C4-2B (cell line): ENCODE results near the gene ESR2.

ENCODE experiments used
- ZFX ChIP-seq: fragments of 450-650 bp; IDR thresholded peaks from 2 replicates; pipeline ENCODE4 v1.6.1; 2017
- TF ChIP-seq, protein P1 (sequence below): fragments of 450-650 bp; conservative IDR thresholded peaks from 2 replicates; pipeline ENCODE4 v1.5.1; 2017; ENCODE audit warnings: mild to moderate bottlenecking

GRCh38 chr14:64292197-64292596 lies 2.0 kb downstream of the ESR2 start:
- TF ChIP-seq, protein P1, sequence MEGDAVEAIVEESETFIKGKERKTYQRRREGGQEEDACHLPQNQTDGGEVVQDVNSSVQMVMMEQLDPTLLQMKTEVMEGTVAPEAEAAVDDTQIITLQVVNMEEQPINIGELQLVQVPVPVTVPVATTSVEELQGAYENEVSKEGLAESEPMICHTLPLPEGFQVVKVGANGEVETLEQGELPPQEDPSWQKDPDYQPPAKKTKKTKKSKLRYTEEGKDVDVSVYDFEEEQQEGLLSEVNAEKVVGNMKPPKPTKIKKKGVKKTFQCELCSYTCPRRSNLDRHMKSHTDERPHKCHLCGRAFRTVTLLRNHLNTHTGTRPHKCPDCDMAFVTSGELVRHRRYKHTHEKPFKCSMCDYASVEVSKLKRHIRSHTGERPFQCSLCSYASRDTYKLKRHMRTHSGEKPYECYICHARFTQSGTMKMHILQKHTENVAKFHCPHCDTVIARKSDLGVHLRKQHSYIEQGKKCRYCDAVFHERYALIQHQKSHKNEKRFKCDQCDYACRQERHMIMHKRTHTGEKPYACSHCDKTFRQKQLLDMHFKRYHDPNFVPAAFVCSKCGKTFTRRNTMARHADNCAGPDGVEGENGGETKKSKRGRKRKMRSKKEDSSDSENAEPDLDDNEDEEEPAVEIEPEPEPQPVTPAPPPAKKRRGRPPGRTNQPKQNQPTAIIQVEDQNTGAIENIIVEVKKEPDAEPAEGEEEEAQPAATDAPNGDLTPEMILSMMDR = no peak
- TF ChIP-seq ZFX = no peak
